Left ventricle myocardium inferior (tissue), 1 donor: ENCODE measurements around the gene LCE5A. TPM values are rescaled to one million over a fixed set of nuclear protein-coding genes. Genes with fewer than 3 reads are reported as not detected.
"Not testable (repeated sequence)": the region's sequence is repeated elsewhere in the genome, so short reads cannot be mapped to it uniquely, and the experiment has no call there.

ENCODE experiments used
- DNase-seq: peaks from one replicate; pipeline ENCODE4 v3.0.0-alpha.2; 2020
- H3K27ac ChIP-seq: fragments of 200-600 bp; replicated peaks from 2 replicates; pipeline ENCODE4 v1.8.0; 2021
- H3K27me3 ChIP-seq: fragments of 200-600 bp; 2 replicates; pipeline ENCODE4 v1.8.0; 2021; ENCODE audit warnings: low read depth
- H3K36me3 ChIP-seq: fragments of 200-600 bp; 2 replicates; pipeline ENCODE4 v1.8.0; 2021
- H3K4me1 ChIP-seq: fragments of 200-600 bp; 2 replicates; pipeline ENCODE4 v1.8.0; 2021
- H3K4me3 ChIP-seq: fragments of 200-600 bp; 2 replicates; pipeline ENCODE4 v1.8.0; 2021; ENCODE audit warnings: mild to moderate bottlenecking, moderate library complexity
- H3K9me3 ChIP-seq: fragments of 200-600 bp; replicated peaks from 2 replicates; pipeline ENCODE4 v1.8.0; 2021
- CTCF ChIP-seq: fragments of 200-600 bp; IDR thresholded peaks from 2 replicates; pipeline ENCODE4 v1.8.0; 2021; ENCODE audit warnings: antibody characterized with exemption, mild to moderate bottlenecking, borderline replicate concordance
- intact Hi-C: fragments of 100-400 bp; cut with micrococcal nuclease; formaldehyde crosslinking; loops from one replicate; pipeline ENCODE4 v1.11.0; 2022
- total RNA-seq: library from RNA; stranded (reverse); fragmentation: NEBNext Ultra II Directional; extraction: Animal tissue kit (Norgen Biotek cat#: 25700); gene quantifications from one replicate; pipeline ENCODE4 v1.2.1, GENCODE V29; 2021
- donor health status: DM: no; HTN: yes; CAD: no; lungs with severe emphysema.

Gene LCE5A
- total RNA-seq, 1 donor from 2014 or later: not detected

DNA sequence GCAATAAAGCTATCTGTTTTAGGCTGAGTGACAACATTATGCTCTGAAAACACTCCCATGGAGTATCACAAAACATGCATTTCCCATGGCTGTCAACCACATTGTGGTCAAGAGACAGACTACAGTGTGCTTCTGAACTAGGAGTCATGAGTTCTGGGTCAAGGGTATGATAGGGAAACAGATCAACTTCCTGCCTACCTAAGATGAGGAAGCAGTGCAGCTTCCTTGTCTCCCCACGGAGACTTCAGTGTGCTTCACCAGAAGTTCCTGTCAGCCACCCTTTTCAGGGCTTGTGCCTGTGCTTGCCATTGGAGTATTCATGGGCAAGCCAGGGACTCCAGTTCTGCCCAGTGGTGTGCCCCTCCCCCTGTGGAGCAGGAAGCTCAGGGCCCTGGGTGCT is 36.1 kb downstream of the LCE5A start:
- DNase-seq: no peak
- intact Hi-C loops: no loop called here
- Histone ChIP-seq H3K27me3 (peaks cover 12% of the 10 kb centered on the region), H3K36me3 (no peaks in the 10 kb centered on the region), H3K4me1 (no peaks in the 10 kb centered on the region), H3K4me3 (no peak overlapping the region), H3K27ac (no peak overlapping the region), H3K9me3 (peaks cover 5% of the 10 kb centered on the region)
- no peak for TF ChIP-seq CTCF

- H3K27me3 ChIP-seq, H3K9me3 ChIP-seq, H3K36me3 ChIP-seq, H3K27ac ChIP-seq, DNase-seq, intact Hi-C loops, H3K4me3 ChIP-seq, H3K4me1 ChIP-seq: not testable (repeated sequence)
Measured at GRCh38 chr1:152548358-152548757, 37.8 kb downstream of the LCE5A start.

Other genes starting within 250 kb of the LCE5A start
- not detected for gene FLG, start 185.6 kb upstream of the LCE5A start, total RNA-seq
- not detected for gene FLG2, start 150.8 kb upstream of the LCE5A start, total RNA-seq
- not detected for gene CRNN, start 96.5 kb upstream of the LCE5A start, total RNA-seq
- not detected for gene CRCT1, start 3.7 kb downstream of the LCE5A start, total RNA-seq
- gene LCE3E, start 56.0 kb downstream of the LCE5A start, total RNA-seq: not detected
- not detected for gene LCE3D, start 69.7 kb downstream of the LCE5A start, total RNA-seq
- not detected for gene LCE3C, start 89.4 kb downstream of the LCE5A start, total RNA-seq
- not detected for gene LCE3B, start 103.0 kb downstream of the LCE5A start, total RNA-seq
- gene LCE3A, start 112.3 kb downstream of the LCE5A start, total RNA-seq: not detected
- not detected for gene LCE2D, start 152.6 kb downstream of the LCE5A start, total RNA-seq
- not detected for gene LCE2C, start 164.5 kb downstream of the LCE5A start, total RNA-seq
- not detected for gene LCE2B, start 175.3 kb downstream of the LCE5A start, total RNA-seq
- not detected for gene LCE2A, start 187.5 kb downstream of the LCE5A start, total RNA-seq
- not detected for gene LCE4A, start 197.4 kb downstream of the LCE5A start, total RNA-seq
- not detected for gene KPRP, start 247.2 kb downstream of the LCE5A start, total RNA-seq